Sigmoid colon (tissue), 7 donors: ENCODE data around the gene KCNMB3. TPM values are rescaled to one million over a fixed set of nuclear protein-coding genes. Genes with fewer than 3 reads are reported as not detected.
"Not testable (repeated sequence)": the region's sequence is repeated elsewhere in the genome, so short reads cannot be mapped to it uniquely, and the experiment has no call there.

Source experiments
- DNase-seq: peaks from one replicate; pipeline ENCODE4 v3.0.0-alpha.2; 2019
- H3K27ac ChIP-seq, 4 donors: fragments of 200-600 bp; sonication (generic); one replicate each; pipeline ENCODE4 v1.5.1; 2016 to 2019; ENCODE audit warnings: mild to moderate bottlenecking in 1 of 4
- H3K27me3 ChIP-seq, 3 donors: fragments of 200-600 bp; sonication (generic); one replicate each; pipeline ENCODE4 v1.5.1; 2019; ENCODE audit warnings: mild to moderate bottlenecking in 1 of 3
- H3K36me3 ChIP-seq, 4 donors: fragments of 200-600 bp; sonication (generic); one replicate each; pipeline ENCODE4 v1.5.1; 2016 to 2019
- H3K4me1 ChIP-seq, 4 donors: fragments of 200-600 bp; sonication (generic); one replicate each; pipeline ENCODE4 v1.5.1; 2017 to 2019
- H3K4me3 ChIP-seq, 4 donors: fragments of 200-600 bp; sonication (generic); one replicate each; pipeline ENCODE4 v1.5.1; 2017 to 2019; ENCODE audit warnings: mild to moderate bottlenecking in 2 of 4, moderate library complexity in 1 of 4
- H3K9me3 ChIP-seq, 4 donors: fragments of 200-600 bp in 3 of 4; sonication (generic) in 3 of 4; one replicate each; pipeline versions ENCODE4 v1.5.1 to v1.6.1; 2013 to 2019
- CTCF ChIP-seq, 4 experiments: fragments of 450-650 bp in 3 of 4; fragments of 200-600 bp in 1 of 4; IDR thresholded peaks; one replicate each; pipeline ENCODE4 v1.5.1; 2016 to 2019; ENCODE audit warnings: antibody characterized with exemption in 4 of 4, mild to moderate bottlenecking in 3 of 4, moderate library complexity in 2 of 4
- EP300 ChIP-seq, 4 donors: sonication (generic); formaldehyde crosslinking; IDR thresholded peaks; one replicate each; pipeline ENCODE4 v1.6.1; 2017; ENCODE audit warnings: antibody characterized with exemption in 4 of 4
- POLR2A ChIP-seq, 2 donors: fragments of 450-650 bp; IDR thresholded peaks; one replicate each; pipeline ENCODE4 v1.6.1; 2016; ENCODE audit warnings: antibody characterized with exemption in 2 of 2, mild to moderate bottlenecking in 2 of 2, moderate library complexity in 2 of 2
- POLR2AphosphoS5 ChIP-seq, 4 donors: sonication (generic); formaldehyde crosslinking; IDR thresholded peaks; one replicate each; pipeline ENCODE4 v1.6.1; 2017; ENCODE audit warnings: antibody characterized with exemption in 4 of 4
- WGBS, 2 donors: extraction: QIAGEN DNeasy Blood & Tissue Kit; methylation state at CpG; one replicate each; pipeline ENCODE4 v1.1.7; 2013; 5-methylcytosine and 5-hydroxymethylcytosine counted together
- intact Hi-C: fragments of 100-400 bp; cut with DNase I; formaldehyde crosslinking; loops from one replicate; pipeline ENCODE4 v1.15.1; 2023
- polyA plus RNA-seq, 3 donors: library from polyadenylated mRNA; stranded (reverse); fragments of 200-250 nt; gene quantifications; one replicate each; pipeline ENCODE4 v1.2.3, GENCODE V29; 2013
- total RNA-seq, 4 donors: library from RNA; depleted of rRNA; stranded (reverse); fragments of >200 nt; gene quantifications; one replicate each; pipeline ENCODE4 v1.1.0, GENCODE V29; 2016
- donor health status: healthy with polysubstance abuse.
- donor health status: Bipolar disorder and iron deficiency.
- donor health status: healthy.

Gene KCNMB3
- total and polyA plus RNA-seq, 7 donors: 0.60 to 7.2 (median 2.7) TPM

GRCh38 chr3:179279837-179280236 lies 28.9 kb upstream of the KCNMB3 start:
- WGBS, 2 donors: 87 to 94% methylated on average over 1 of the region's 1 CpG
- Histone ChIP-seq H3K27ac (no peak overlapping the region), H3K27me3 (no peaks in the 10 kb centered on the region), H3K36me3 (no peaks in the 10 kb centered on the region), H3K9me3 (no peaks in the 10 kb centered on the region), H3K4me3 (no peak overlapping the region), H3K4me1 (no peaks in the 10 kb centered on the region)
- intact Hi-C loops: no loop called here
- TF ChIP-seq POLR2A (IDR thresholded peaks at IDR 0.05) (no peak), CTCF (IDR thresholded peaks at IDR 0.05) (no peak), EP300 (IDR thresholded peaks at IDR 0.05) (no peak), POLR2AphosphoS5 (IDR thresholded peaks at IDR 0.05) (no peak)
- DNase-seq: no peak

GRCh38 chr3:179278932-179279693 lies 28.2 kb upstream of the KCNMB3 start:
- Histone ChIP-seq H3K27me3 (no peaks in the 10 kb centered on the region), H3K36me3 (no peaks in the 10 kb centered on the region), H3K9me3 (no peaks in the 10 kb centered on the region), H3K4me3 (no peak overlapping the region), H3K27ac (no peak overlapping the region), H3K4me1 (no peaks in the 10 kb centered on the region)
- no peak for TF ChIP-seq EP300 (IDR thresholded peaks at IDR 0.05)
- no peak for TF ChIP-seq POLR2A (IDR thresholded peaks at IDR 0.05)
- no peak for TF ChIP-seq CTCF (IDR thresholded peaks at IDR 0.05)
- TF ChIP-seq POLR2AphosphoS5 (IDR thresholded peaks at IDR 0.05): no peak
- intact Hi-C loops: no loop called here
- DNase-seq: no peak
- WGBS, 2 donors: 69 to 70% methylated on average over 4 of the region's 4 CpGs

- H3K27me3 ChIP-seq: no peaks in the 10 kb centered on the region
- H3K27ac ChIP-seq: no peak overlapping the region
- 92 to 96% methylated on average over 1 of the region's 1 CpG for WGBS, 2 donors
- H3K4me1 ChIP-seq: no peaks in the 10 kb centered on the region
- intact Hi-C loops: no loop called here
- no peak for DNase-seq
- TF ChIP-seq CTCF (IDR thresholded peaks at IDR 0.05) (no peak), POLR2AphosphoS5 (IDR thresholded peaks at IDR 0.05) (no peak), EP300 (IDR thresholded peaks at IDR 0.05) (no peak), POLR2A (IDR thresholded peaks at IDR 0.05) (no peak)
- H3K36me3 ChIP-seq: no peaks in the 10 kb centered on the region
- H3K9me3 ChIP-seq: no peaks in the 10 kb centered on the region
- H3K4me3 ChIP-seq: no peak overlapping the region
Measured at GRCh38 chr3:179278151-179278550, 27.2 kb upstream of the KCNMB3 start.

GRCh38 chr3:179276743-179277142 lies 25.8 kb upstream of the KCNMB3 start:
- TF ChIP-seq POLR2AphosphoS5 (IDR thresholded peaks at IDR 0.05) (no peak), POLR2A (IDR thresholded peaks at IDR 0.05) (no peak), EP300 (IDR thresholded peaks at IDR 0.05) (no peak), CTCF (IDR thresholded peaks at IDR 0.05) (no peak)
- Histone ChIP-seq H3K4me1 (no peaks in the 10 kb centered on the region), H3K4me3 (no peak overlapping the region), H3K27me3 (no peaks in the 10 kb centered on the region), H3K27ac (no peak overlapping the region), H3K9me3 (no peaks in the 10 kb centered on the region), H3K36me3 (no peaks in the 10 kb centered on the region)
- DNase-seq: no peak
- intact Hi-C loops: no loop called here
- 89% methylated on average over 3 of the region's 3 CpGs for WGBS, 2 donors

- H3K4me3 ChIP-seq: no peak overlapping the region
- no peaks in the 10 kb centered on the region for H3K27me3 ChIP-seq
- WGBS, 2 donors: 62 to 75% methylated on average over 3 of the region's 3 CpGs
- no peaks in the 10 kb centered on the region for H3K4me1 ChIP-seq
- no peaks in the 10 kb centered on the region for H3K9me3 ChIP-seq
- intact Hi-C loops: no loop called here
- H3K36me3 ChIP-seq: no peaks in the 10 kb centered on the region
- no peak for DNase-seq
- no peak overlapping the region for H3K27ac ChIP-seq
- no peak for TF ChIP-seq CTCF (IDR thresholded peaks at IDR 0.05)
- no peak for TF ChIP-seq EP300 (IDR thresholded peaks at IDR 0.05)
- no peak for TF ChIP-seq POLR2A (IDR thresholded peaks at IDR 0.05)
Measured at GRCh38 chr3:179276001-179276400, 25.1 kb upstream of the KCNMB3 start.

- H3K9me3 ChIP-seq, H3K27ac ChIP-seq, DNase-seq, H3K4me3 ChIP-seq, H3K36me3 ChIP-seq, H3K27me3 ChIP-seq, intact Hi-C loops, H3K4me1 ChIP-seq: not testable (repeated sequence)
- WGBS, 2 donors: 90 to 95% methylated on average over 2 of the region's 2 CpGs
Measured at GRCh38 chr3:179274434-179274833, 23.5 kb upstream of the KCNMB3 start.
